Karpas-422 (cell line): ENCODE measurements around the gene AHNAK2. TPM values are rescaled to one million over a fixed set of nuclear protein-coding genes. Genes with fewer than 3 reads are reported as not detected.
"Not testable (repeated sequence)": the region's sequence is repeated elsewhere in the genome, so short reads cannot be mapped to it uniquely, and the experiment has no call there.

ENCODE experiments used
- DNase-seq: peaks from one replicate; pipeline ENCODE4 v3.0.0-alpha.2; 2015
- H2AFZ ChIP-seq: fragments of 200-600 bp; sonication (generic); 2 replicates; pipeline ENCODE4 v1.6.1; 2014; ENCODE audit warnings: antibody characterized with exemption, low read length, mixed read lengths
- H3K27ac ChIP-seq: fragments of 200-600 bp; sonication (generic); 2 replicates; pipeline ENCODE4 v1.5.1; 2014; ENCODE audit warnings: mild to moderate bottlenecking, low read length, moderate library complexity
- H3K27me3 ChIP-seq: fragments of 200-600 bp; sonication (generic); 2 replicates; pipeline ENCODE4 v1.6.1; 2014; ENCODE audit warnings: low read length, mixed read lengths
- H3K36me3 ChIP-seq: fragments of 200-600 bp; sonication (generic); 2 replicates; pipeline ENCODE4 v1.6.1; 2014; ENCODE audit warnings: low read length, mixed read lengths; ENCODE audit not compliant: insufficient read depth
- H3K4me1 ChIP-seq: fragments of 200-600 bp; sonication (generic); 2 replicates; pipeline ENCODE4 v1.6.1; 2014; ENCODE audit warnings: mild to moderate bottlenecking, low read length, mixed read lengths
- H3K4me2 ChIP-seq: fragments of 200-600 bp; sonication (generic); 2 replicates; pipeline ENCODE4 v1.6.1; 2014; ENCODE audit warnings: low read length, low read depth, mild to moderate bottlenecking; ENCODE audit not compliant: poor library complexity, severe bottlenecking
- H3K4me3 ChIP-seq: fragments of 200-600 bp; sonication (generic); 2 replicates; pipeline ENCODE4 v1.5.1; 2014; ENCODE audit warnings: mild to moderate bottlenecking, antibody characterized with exemption, low read length, mixed read lengths
- H3K79me2 ChIP-seq: fragments of 200-600 bp; sonication (generic); 2 replicates; pipeline ENCODE4 v1.6.1; 2014; ENCODE audit warnings: mild to moderate bottlenecking, low read length, mixed read lengths
- H3K9ac ChIP-seq: fragments of 200-600 bp; sonication (generic); 2 replicates; pipeline ENCODE4 v1.6.0; 2014; ENCODE audit warnings: low read length
- H3K9me2 ChIP-seq: fragments of 200-600 bp; sonication (generic), shearing (Covaris generic); replicated peaks from 2 replicates; pipeline ENCODE4 v1.6.0; 2014; ENCODE audit warnings: mild to moderate bottlenecking, low read length, moderate library complexity; ENCODE audit not compliant: insufficient read depth
- H3K9me3 ChIP-seq: fragments of 300-700, 200-600 bp; sonication (generic); 2 replicates; pipeline ENCODE4 v1.6.1; 2014; ENCODE audit warnings: low read length, mixed read lengths
- H4K20me1 ChIP-seq: fragments of 200-600 bp; sonication (generic); 2 replicates; pipeline ENCODE4 v1.6.1; 2014; ENCODE audit warnings: mild to moderate bottlenecking, antibody characterized with exemption, low read length, low read depth; ENCODE audit not compliant: insufficient read depth
- total RNA-seq: library from RNA; depleted of rRNA; stranded (reverse); fragments of >200 nt; shearing (Covaris generic); gene quantifications from 2 replicates; pipeline ENCODE4 v1.2.3, GENCODE V29; 2014; ENCODE audit warnings: low replicate concordance

Gene AHNAK2
- total RNA-seq, 1 experiment from 2014 or later, result not detected

GRCh38 chr14:104913435-104913834 lies 64.7 kb downstream of the AHNAK2 start:
- Histone ChIP-seq H2AFZ (no peak overlapping the region), H3K27me3 (peaks cover 3% of the 10 kb centered on the region; the same call in 1 of the 2 replicates), H3K4me3 (no peak overlapping the region), H4K20me1 (no peaks in the 10 kb centered on the region), H3K4me2 (no peak overlapping the region), H3K9me3 (peaks cover 5% of the 10 kb centered on the region; the same call in 1 of the 2 replicates), H3K27ac (no peak overlapping the region), H3K36me3 (no peaks in the 10 kb centered on the region), H3K9me2 (no peaks in the 10 kb centered on the region), H3K4me1 (peaks cover 10% of the 10 kb centered on the region), H3K79me2 (no peaks in the 10 kb centered on the region), H3K9ac (no peak overlapping the region)
- DNase-seq, result no peak

GRCh38 chr14:104912053-104912452 lies 66.1 kb downstream of the AHNAK2 start:
- H3K4me3 ChIP-seq, result no peak overlapping the region
- peaks cover 3% of the 10 kb centered on the region; the same call in 1 of the 2 replicates for H3K27me3 ChIP-seq
- no peak overlapping the region for H3K9ac ChIP-seq
- no peaks in the 10 kb centered on the region for H3K36me3 ChIP-seq
- no peaks in the 10 kb centered on the region for H3K79me2 ChIP-seq
- no peak overlapping the region for H2AFZ ChIP-seq
- H3K4me1 ChIP-seq, result peaks cover 17% of the 10 kb centered on the region
- H3K9me3 ChIP-seq, result peaks cover 5% of the 10 kb centered on the region; the same call in 1 of the 2 replicates
- no peak overlapping the region for H3K27ac ChIP-seq
- H3K4me2 ChIP-seq, result no peak overlapping the region
- no peak for DNase-seq
- no peaks in the 10 kb centered on the region for H3K9me2 ChIP-seq
- H4K20me1 ChIP-seq, result no peaks in the 10 kb centered on the region

- no peak overlapping the region for H3K27ac ChIP-seq
- H3K9ac ChIP-seq, result no peak overlapping the region
- no peaks in the 10 kb centered on the region for H3K79me2 ChIP-seq
- no peaks in the 10 kb centered on the region for H4K20me1 ChIP-seq
- no peaks in the 10 kb centered on the region for H3K36me3 ChIP-seq
- peaks cover 3% of the 10 kb centered on the region; the same call in 1 of the 2 replicates for H3K27me3 ChIP-seq
- H3K4me3 ChIP-seq, result no peak overlapping the region
- peaks cover 5% of the 10 kb centered on the region; the same call in 1 of the 2 replicates for H3K9me3 ChIP-seq
- H3K4me1 ChIP-seq, result peaks cover 10% of the 10 kb centered on the region
- no peak overlapping the region for H2AFZ ChIP-seq
- H3K4me2 ChIP-seq, result no peak overlapping the region
- DNase-seq, result no peak
- H3K9me2 ChIP-seq, result no peaks in the 10 kb centered on the region
Observed at GRCh38 chr14:104908303-104908702, 69.9 kb downstream of the AHNAK2 start.

- not testable (repeated sequence) for H3K9ac ChIP-seq, H3K79me2 ChIP-seq, H3K9me2 ChIP-seq, H3K27me3 ChIP-seq, H3K4me2 ChIP-seq, H3K9me3 ChIP-seq, H3K27ac ChIP-seq, H3K36me3 ChIP-seq, H4K20me1 ChIP-seq, DNase-seq, H3K4me3 ChIP-seq, H2AFZ ChIP-seq
- peaks cover 15% of the 10 kb centered on the region for H3K4me1 ChIP-seq
Observed at GRCh38 chr14:104905579-104905933, 72.6 kb downstream of the AHNAK2 start.

GRCh38 chr14:104904650-104905578 lies 73.3 kb downstream of the AHNAK2 start:
- H3K79me2 ChIP-seq, H2AFZ ChIP-seq, H3K4me2 ChIP-seq, DNase-seq, H3K9me3 ChIP-seq, H3K9ac ChIP-seq, H4K20me1 ChIP-seq, H3K36me3 ChIP-seq, H3K4me3 ChIP-seq, H3K27ac ChIP-seq, H3K9me2 ChIP-seq, H3K27me3 ChIP-seq: not testable (repeated sequence)
- H3K4me1 ChIP-seq, result peaks cover 22% of the 10 kb centered on the region

GRCh38 chr14:104903990-104904389 lies 74.2 kb downstream of the AHNAK2 start:
- H3K36me3 ChIP-seq, result no peaks in the 10 kb centered on the region
- H3K4me2 ChIP-seq, result no peak overlapping the region
- no peak overlapping the region for H3K4me3 ChIP-seq
- peaks cover 30% of the 10 kb centered on the region for H3K4me1 ChIP-seq
- H3K9me3 ChIP-seq, result no peaks in the 10 kb centered on the region
- no peaks in the 10 kb centered on the region for H3K79me2 ChIP-seq
- no peaks in the 10 kb centered on the region for H3K27me3 ChIP-seq
- H4K20me1 ChIP-seq, result no peaks in the 10 kb centered on the region
- H3K9me2 ChIP-seq, result no peaks in the 10 kb centered on the region
- H3K9ac ChIP-seq, result no peak overlapping the region
- no peak for DNase-seq
- H3K27ac ChIP-seq, result no peak overlapping the region
- H2AFZ ChIP-seq, result no peak overlapping the region

- H3K27ac ChIP-seq, result no peak overlapping the region
- no peaks in the 10 kb centered on the region for H3K9me2 ChIP-seq
- H3K4me1 ChIP-seq, result peaks cover 39% of the 10 kb centered on the region
- no peak overlapping the region for H3K4me2 ChIP-seq
- no peaks in the 10 kb centered on the region for H3K79me2 ChIP-seq
- DNase-seq, result no peak
- H3K9me3 ChIP-seq, result no peaks in the 10 kb centered on the region
- H3K9ac ChIP-seq, result no peak overlapping the region
- H3K36me3 ChIP-seq, result no peaks in the 10 kb centered on the region
- H3K27me3 ChIP-seq, result no peaks in the 10 kb centered on the region
- no peak overlapping the region for H3K4me3 ChIP-seq
- no peak overlapping the region for H2AFZ ChIP-seq
- H4K20me1 ChIP-seq, result no peaks in the 10 kb centered on the region
Observed at GRCh38 chr14:104900639-104901512, 77.3 kb downstream of the AHNAK2 start.

GRCh38 chr14:104899781-104900180 lies 78.4 kb downstream of the AHNAK2 start:
- DNase-seq, result no peak
- no peaks in the 10 kb centered on the region for H3K9me3 ChIP-seq
- H3K9ac ChIP-seq, result no peak overlapping the region
- peak overlapping the region; percentile 11 for H3K4me2 ChIP-seq
- H3K9me2 ChIP-seq, result no peaks in the 10 kb centered on the region
- H3K27ac ChIP-seq, result no peak overlapping the region
- H3K4me1 ChIP-seq, result peaks cover 49% of the 10 kb centered on the region
- H3K4me3 ChIP-seq, result no peak overlapping the region
- no peaks in the 10 kb centered on the region for H3K36me3 ChIP-seq
- H2AFZ ChIP-seq, result no peak overlapping the region
- H4K20me1 ChIP-seq, result no peaks in the 10 kb centered on the region
- H3K27me3 ChIP-seq, result no peaks in the 10 kb centered on the region
- H3K79me2 ChIP-seq, result no peaks in the 10 kb centered on the region
